HG03575 (cell line): ENCODE data around the gene MZF1.
"Not testable (repeated sequence)": the region's sequence is repeated elsewhere in the genome, so short reads cannot be mapped to it uniquely, and the experiment has no call there.

Experiments
- ATAC-seq: cut with Tn5 transposase; IDR thresholded peaks from one replicate; pipeline ENCODE4 v1.9.1; 2021; ENCODE audit not compliant: unreplicated experiment, insufficient number of reproducible peaks, low FRiP score; ENCODE audit errors: extremely low read depth

MZF1 gene

GRCh38 chr19:58572818-58573657 lies at the start of gene MZF1:
MZF1 (minus strand) TSS chr19:58573335; CDS start chr19:58571389, 1,946 bp downstream.
- no peak for ATAC-seq

- not testable (repeated sequence) for ATAC-seq
Observed at GRCh38 chr19:58607213-58607612, 34.1 kb upstream of the MZF1 start.

GRCh38 chr19:58606251-58606896 lies 33.2 kb upstream of the MZF1 start:
- ATAC-seq: not testable (repeated sequence)

GRCh38 chr19:58586133-58586765 lies 13.1 kb upstream of the MZF1 start:
- no peak for ATAC-seq

GRCh38 chr19:58585442-58586132 lies 12.5 kb upstream of the MZF1 start:
- no peak for ATAC-seq

- ATAC-seq: no peak
Observed at GRCh38 chr19:58584498-58585441, 11.6 kb upstream of the MZF1 start.

GRCh38 chr19:58582985-58583384 lies 9.8 kb upstream of the MZF1 start:
- no peak for ATAC-seq

GRCh38 chr19:58581227-58582141 lies 8.3 kb upstream of the MZF1 start:
- ATAC-seq: no peak

GRCh38 chr19:58579473-58580142 lies 6.5 kb upstream of the MZF1 start:
- ATAC-seq: no peak

GRCh38 chr19:58578012-58578925 lies 5.1 kb upstream of the MZF1 start:
- no peak for ATAC-seq

- ATAC-seq: not testable (repeated sequence)
Observed at GRCh38 chr19:58577581-58577980, 4.4 kb upstream of the MZF1 start.

- peak; percentile 30 for ATAC-seq
Observed at GRCh38 chr19:58575183-58576041, 2.3 kb upstream of the MZF1 start.

GRCh38 chr19:58573658-58574164 lies 576 bp upstream of the MZF1 start:
- no peak for ATAC-seq

- no peak for ATAC-seq
Observed at GRCh38 chr19:58572026-58572817, 913 bp downstream of the MZF1 start.
